ENCODE data around the gene CDH23.
"Not testable (repeated sequence)": the region's sequence is repeated elsewhere in the genome, so short reads cannot be mapped to it uniquely, and the experiment has no call there.

Gene CDH23

GRCh38 chr10:71850743-71851464 is 454.2 kb downstream of the CDH23 start, which contains the start of gene PSAP:
Gene PSAP (minus strand): TSS chr10:71851251. CDS start chr10:71851221, 30 bp downstream.
- peak; percentile 99 for DNase-seq (ENCODE audit: low read depth)

GRCh38 chr10:71851465-71852095 is 454.9 kb downstream of the CDH23 start:
- DNase-seq (ENCODE audit: low read depth): not testable (repeated sequence)

- no peak for DNase-seq (ENCODE audit: low read depth)
Measured at GRCh38 chr10:71852355-71852937, 455.7 kb downstream of the CDH23 start.

GRCh38 chr10:71854031-71854430 is 457.3 kb downstream of the CDH23 start:
- DNase-seq (ENCODE audit: low read depth): no peak

GRCh38 chr10:71856619-71857018 is 459.9 kb downstream of the CDH23 start:
- no peak for DNase-seq (ENCODE audit: low read depth)

- DNase-seq (ENCODE audit: low read depth): no peak
Measured at GRCh38 chr10:71857934-71858890, 461.5 kb downstream of the CDH23 start.

- DNase-seq (ENCODE audit: low read depth): no peak
Measured at GRCh38 chr10:71860243-71861029, 463.7 kb downstream of the CDH23 start.

- DNase-seq (ENCODE audit: low read depth): no peak
Measured at GRCh38 chr10:71863203-71863602, 466.5 kb downstream of the CDH23 start.

- no peak for DNase-seq (ENCODE audit: low read depth)
Measured at GRCh38 chr10:71864911-71865361, 468.2 kb downstream of the CDH23 start.

Data from stimulated activated CD4-positive, alpha-beta T cell treated with anti-CD3 and anti-CD28 coated beads, Interleukin-2, amount 100 ng/mL, for 4 hours (primary cell).